HepG2 (cell line): ENCODE results near the gene ASF1B. TPM values are rescaled to one million over a fixed set of nuclear protein-coding genes. Genes with fewer than 3 reads are reported as not detected.

Source experiments
- ATAD3A ChIP-seq: sonication (generic); formaldehyde crosslinking; IDR thresholded peaks from 2 replicates; pipeline ENCODE4 v1.4.0; 2020; ENCODE audit warnings: missing genetic modification reagents
- ETV5 ChIP-seq: IDR thresholded peaks from 2 replicates; pipeline ENCODE4 v1.6.1; 2018; ENCODE audit warnings: missing biosample characterization, missing genetic modification reagents, inconsistent platforms, borderline replicate concordance
- HOXA5 ChIP-seq: sonication (generic); formaldehyde crosslinking; IDR thresholded peaks from 2 replicates; pipeline ENCODE4 v1.4.0; 2020; ENCODE audit warnings: missing genetic modification reagents
- KLF11 ChIP-seq: IDR thresholded peaks from 2 replicates; pipeline ENCODE4 v1.6.1; 2016; ENCODE audit warnings: missing compliant biosample characterization
- NCOA5 ChIP-seq: sonication (generic); formaldehyde crosslinking; IDR thresholded peaks from 2 replicates; pipeline ENCODE4 v1.4.0; 2020; ENCODE audit warnings: missing genetic modification reagents
- SCMH1 ChIP-seq: sonication (generic); formaldehyde crosslinking; IDR thresholded peaks from 2 replicates; pipeline ENCODE4 v1.9.0; 2021; ENCODE audit warnings: missing genetic modification reagents, mild to moderate bottlenecking, borderline replicate concordance
- YEATS4 ChIP-seq: sonication (generic); formaldehyde crosslinking; IDR thresholded peaks from 2 replicates; pipeline ENCODE4 v1.4.0; 2020; ENCODE audit warnings: missing genetic modification reagents, borderline replicate concordance
- ZMYM4 ChIP-seq: sonication (generic); formaldehyde crosslinking; IDR thresholded peaks from 2 replicates; pipeline ENCODE4 v1.8.1; 2023; ENCODE audit warnings: mild to moderate bottlenecking, missing genetic modification reagents
- ZNF333 ChIP-seq: sonication (generic); formaldehyde crosslinking; IDR thresholded peaks from 2 replicates; pipeline ENCODE4 v1.4.0; 2020; ENCODE audit warnings: mild to moderate bottlenecking, missing genetic modification reagents, borderline replicate concordance
- ZNF510 ChIP-seq: sonication (generic); formaldehyde crosslinking; IDR thresholded peaks from 2 replicates; pipeline ENCODE4 v1.4.0; 2020; ENCODE audit warnings: low read depth, mild to moderate bottlenecking, missing genetic modification reagents
- ZNF678 ChIP-seq: sonication (generic); formaldehyde crosslinking; IDR thresholded peaks from 2 replicates; pipeline ENCODE4 v1.4.0; 2020; ENCODE audit warnings: mild to moderate bottlenecking, missing genetic modification reagents
- polyA plus RNA-seq, 8 experiments: library from polyadenylated mRNA; depleted of rRNA in 3 of 8; stranded (reverse) in 7 of 8; unstranded in 1 of 8; fragments of >200 nt; fragmentation: Illumina TruSeq in 4 of 8; extraction: Trizol in 4 of 8; gene quantifications; 2 replicates each; pipeline versions ENCODE4 v1.2.1 to v1.2.3, GENCODE V29; 2011 to 2016; ENCODE audit warnings: low read depth in 4 of 8, missing spikeins in 1 of 8, mixed read lengths in 1 of 8; ENCODE audit not compliant: insufficient read depth in 1 of 8
- total RNA-seq, 5 experiments: library from RNA; depleted of rRNA; stranded (reverse); fragments of >200 nt; fragmentation: Illumina TruSeq; extraction: Trizol; gene quantifications; 2 replicates each; pipeline ENCODE4 v1.2.3, GENCODE V29; 2016; ENCODE audit warnings: low read depth in 1 of 5
- TF ChIP-seq, protein P1 (sequence below): sonication (generic); formaldehyde crosslinking; IDR thresholded peaks from 2 replicates; pipeline ENCODE4 v1.8.1; 2023; ENCODE audit warnings: mild to moderate bottlenecking, missing genetic modification reagents
- TF ChIP-seq, protein P2 (sequence below): IDR thresholded peaks from 2 replicates; pipeline ENCODE4 v1.6.1; 2016; ENCODE audit warnings: low read depth, borderline replicate concordance
- TF ChIP-seq, protein P3 (sequence below): sonication (generic); formaldehyde crosslinking; IDR thresholded peaks from 2 replicates; pipeline ENCODE4 v1.5.0; 2020; ENCODE audit warnings: missing genetic modification reagents, mild to moderate bottlenecking, borderline replicate concordance
- TF ChIP-seq, protein P4 (sequence below): sonication (generic); formaldehyde crosslinking; IDR thresholded peaks from 2 replicates; pipeline ENCODE4 v1.5.0; 2020; ENCODE audit warnings: mild to moderate bottlenecking, missing genetic modification reagents
- TF ChIP-seq, protein P5 (sequence below): sonication (generic); formaldehyde crosslinking; IDR thresholded peaks from 2 replicates; pipeline ENCODE4 v1.8.0; 2022; ENCODE audit warnings: low read depth, missing genetic modification reagents
- TF ChIP-seq, protein P6 (sequence below): sonication (generic); formaldehyde crosslinking; IDR thresholded peaks from 2 replicates; pipeline ENCODE4 v1.4.0; 2020; ENCODE audit warnings: missing genetic modification reagents
- TF ChIP-seq, protein P7 (sequence below): IDR thresholded peaks from 2 replicates; pipeline ENCODE4 v1.6.1; 2018; ENCODE audit warnings: missing genetic modification reagents, mild to moderate bottlenecking, missing compliant biosample characterization

The ASF1B gene
- total and polyA plus RNA-seq, 2 of the 13 experiments (the other 11 are each of a cell fraction or from before 2014, with no cell fraction given), result 18.2 to 24.8 TPM

DNA sequence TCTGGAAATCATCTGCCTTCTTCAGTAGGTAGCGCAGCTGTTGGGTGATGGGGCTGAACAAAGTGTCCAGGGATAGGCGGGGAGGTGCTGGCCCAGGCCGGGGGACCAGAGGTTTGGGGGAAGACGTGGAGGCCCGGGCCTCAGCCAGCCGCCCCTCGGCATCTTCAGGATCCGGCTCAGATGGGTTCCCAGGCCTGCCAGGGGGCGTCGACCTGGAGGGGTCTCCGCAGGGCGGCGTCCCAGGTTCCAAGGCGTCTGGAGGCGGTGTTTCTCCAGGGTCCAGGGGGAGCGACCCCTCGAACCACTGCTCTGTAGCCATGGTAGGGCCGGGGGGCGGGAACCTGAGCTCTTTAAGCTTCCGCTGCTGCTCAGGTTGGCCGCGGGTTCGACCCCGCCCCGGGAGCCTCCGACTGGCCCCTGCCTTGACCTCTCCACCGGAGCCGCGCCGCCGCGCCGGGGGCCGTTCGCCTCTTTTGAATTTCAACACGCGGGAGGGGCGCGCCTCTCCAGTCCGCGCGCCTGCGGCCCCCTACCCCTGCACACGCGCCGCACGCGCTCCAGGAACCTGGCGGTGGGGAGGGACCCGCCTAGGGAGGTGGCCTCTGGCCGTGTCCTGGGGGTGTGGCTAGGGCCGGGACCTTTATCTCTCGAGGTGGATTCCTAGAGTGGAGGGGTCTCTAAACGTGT is 50.9 kb downstream of the ASF1B start, which contains the start of gene C19orf67 (continued):
- TF ChIP-seq, protein P1, sequence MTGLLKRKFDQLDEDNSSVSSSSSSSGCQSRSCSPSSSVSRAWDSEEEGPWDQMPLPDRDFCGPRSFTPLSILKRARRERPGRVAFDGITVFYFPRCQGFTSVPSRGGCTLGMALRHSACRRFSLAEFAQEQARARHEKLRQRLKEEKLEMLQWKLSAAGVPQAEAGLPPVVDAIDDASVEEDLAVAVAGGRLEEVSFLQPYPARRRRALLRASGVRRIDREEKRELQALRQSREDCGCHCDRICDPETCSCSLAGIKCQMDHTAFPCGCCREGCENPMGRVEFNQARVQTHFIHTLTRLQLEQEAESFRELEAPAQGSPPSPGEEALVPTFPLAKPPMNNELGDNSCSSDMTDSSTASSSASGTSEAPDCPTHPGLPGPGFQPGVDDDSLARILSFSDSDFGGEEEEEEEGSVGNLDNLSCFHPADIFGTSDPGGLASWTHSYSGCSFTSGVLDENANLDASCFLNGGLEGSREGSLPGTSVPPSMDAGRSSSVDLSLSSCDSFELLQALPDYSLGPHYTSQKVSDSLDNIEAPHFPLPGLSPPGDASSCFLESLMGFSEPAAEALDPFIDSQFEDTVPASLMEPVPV, result peak; percentile 38; the same call in 1 of the 2 replicates
- no peak for TF ChIP-seq NCOA5
- TF ChIP-seq, protein P2, sequence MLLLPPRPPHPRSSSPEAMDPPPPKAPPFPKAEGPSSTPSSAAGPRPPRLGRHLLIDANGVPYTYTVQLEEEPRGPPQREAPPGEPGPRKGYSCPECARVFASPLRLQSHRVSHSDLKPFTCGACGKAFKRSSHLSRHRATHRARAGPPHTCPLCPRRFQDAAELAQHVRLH (CRISPR knock-in tag), result no peak
- peak; percentile 48; the same call in 1 of the 2 replicates for TF ChIP-seq YEATS4
- TF ChIP-seq ZNF678, result no peak
- TF ChIP-seq, protein P3, sequence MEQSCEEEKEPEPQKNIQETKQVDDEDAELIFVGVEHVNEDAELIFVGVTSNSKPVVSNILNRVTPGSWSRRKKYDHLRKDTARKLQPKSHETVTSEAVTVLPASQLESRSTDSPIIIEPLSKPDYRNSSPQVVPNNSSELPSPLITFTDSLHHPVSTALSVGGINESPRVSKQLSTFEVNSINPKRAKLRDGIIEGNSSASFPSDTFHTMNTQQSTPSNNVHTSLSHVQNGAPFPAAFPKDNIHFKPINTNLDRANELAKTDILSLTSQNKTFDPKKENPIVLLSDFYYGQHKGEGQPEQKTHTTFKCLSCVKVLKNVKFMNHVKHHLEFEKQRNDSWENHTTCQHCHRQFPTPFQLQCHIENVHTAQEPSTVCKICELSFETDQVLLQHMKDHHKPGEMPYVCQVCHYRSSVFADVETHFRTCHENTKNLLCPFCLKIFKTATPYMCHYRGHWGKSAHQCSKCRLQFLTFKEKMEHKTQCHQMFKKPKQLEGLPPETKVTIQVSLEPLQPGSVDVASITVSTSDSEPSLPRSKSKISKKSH (CRISPR knock-in tag), result no peak
- TF ChIP-seq, protein P4, sequence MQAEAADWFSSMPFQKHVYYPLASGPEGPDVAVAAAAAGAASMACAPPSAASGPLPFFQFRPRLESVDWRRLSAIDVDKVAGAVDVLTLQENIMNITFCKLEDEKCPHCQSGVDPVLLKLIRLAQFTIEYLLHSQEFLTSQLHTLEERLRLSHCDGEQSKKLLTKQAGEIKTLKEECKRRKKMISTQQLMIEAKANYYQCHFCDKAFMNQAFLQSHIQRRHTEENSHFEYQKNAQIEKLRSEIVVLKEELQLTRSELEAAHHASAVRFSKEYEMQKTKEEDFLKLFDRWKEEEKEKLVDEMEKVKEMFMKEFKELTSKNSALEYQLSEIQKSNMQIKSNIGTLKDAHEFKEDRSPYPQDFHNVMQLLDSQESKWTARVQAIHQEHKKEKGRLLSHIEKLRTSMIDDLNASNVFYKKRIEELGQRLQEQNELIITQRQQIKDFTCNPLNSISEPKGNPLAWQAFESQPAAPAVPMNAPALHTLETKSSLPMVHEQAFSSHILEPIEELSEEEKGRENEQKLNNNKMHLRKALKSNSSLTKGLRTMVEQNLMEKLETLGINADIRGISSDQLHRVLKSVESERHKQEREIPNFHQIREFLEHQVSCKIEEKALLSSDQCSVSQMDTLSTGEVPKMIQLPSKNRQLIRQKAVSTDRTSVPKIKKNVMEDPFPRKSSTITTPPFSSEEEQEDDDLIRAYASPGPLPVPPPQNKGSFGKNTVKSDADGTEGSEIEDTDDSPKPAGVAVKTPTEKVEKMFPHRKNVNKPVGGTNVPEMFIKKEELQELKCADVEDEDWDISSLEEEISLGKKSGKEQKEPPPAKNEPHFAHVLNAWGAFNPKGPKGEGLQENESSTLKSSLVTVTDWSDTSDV, result no peak
- TF ChIP-seq, protein P5, sequence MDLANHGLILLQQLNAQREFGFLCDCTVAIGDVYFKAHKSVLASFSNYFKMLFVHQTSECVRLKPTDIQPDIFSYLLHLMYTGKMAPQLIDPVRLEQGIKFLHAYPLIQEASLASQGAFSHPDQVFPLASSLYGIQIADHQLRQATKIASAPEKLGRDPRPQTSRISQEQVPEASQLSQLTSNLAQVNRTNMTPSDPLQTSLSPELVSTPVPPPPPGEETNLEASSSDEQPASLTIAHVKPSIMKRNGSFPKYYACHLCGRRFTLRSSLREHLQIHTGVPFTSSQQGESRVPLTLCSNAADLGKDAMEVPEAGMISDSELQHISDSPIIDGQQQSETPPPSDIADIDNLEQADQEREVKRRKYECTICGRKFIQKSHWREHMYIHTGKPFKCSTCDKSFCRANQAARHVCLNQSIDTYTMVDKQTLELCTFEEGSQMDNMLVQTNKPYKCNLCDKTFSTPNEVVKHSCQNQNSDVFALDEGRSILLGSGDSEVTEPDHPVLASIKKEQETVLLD (CRISPR knock-in tag), result peak; percentile 75
- no peak for TF ChIP-seq KLF11 (CRISPR knock-in tag)
- TF ChIP-seq, protein P6, sequence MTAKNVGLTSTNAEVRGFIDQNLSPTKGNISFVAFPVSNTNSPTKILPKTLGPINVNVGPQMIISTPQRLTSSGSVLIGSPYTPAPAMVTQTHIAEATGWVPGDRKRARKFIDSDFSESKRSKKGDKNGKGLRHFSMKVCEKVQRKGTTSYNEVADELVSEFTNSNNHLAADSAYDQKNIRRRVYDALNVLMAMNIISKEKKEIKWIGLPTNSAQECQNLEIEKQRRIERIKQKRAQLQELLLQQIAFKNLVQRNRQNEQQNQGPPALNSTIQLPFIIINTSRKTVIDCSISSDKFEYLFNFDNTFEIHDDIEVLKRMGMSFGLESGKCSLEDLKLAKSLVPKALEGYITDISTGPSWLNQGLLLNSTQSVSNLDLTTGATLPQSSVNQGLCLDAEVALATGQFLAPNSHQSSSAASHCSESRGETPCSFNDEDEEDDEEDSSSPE (CRISPR knock-in tag), result peak; percentile 39; the same call in 1 of the 2 replicates
- TF ChIP-seq, protein P7, sequence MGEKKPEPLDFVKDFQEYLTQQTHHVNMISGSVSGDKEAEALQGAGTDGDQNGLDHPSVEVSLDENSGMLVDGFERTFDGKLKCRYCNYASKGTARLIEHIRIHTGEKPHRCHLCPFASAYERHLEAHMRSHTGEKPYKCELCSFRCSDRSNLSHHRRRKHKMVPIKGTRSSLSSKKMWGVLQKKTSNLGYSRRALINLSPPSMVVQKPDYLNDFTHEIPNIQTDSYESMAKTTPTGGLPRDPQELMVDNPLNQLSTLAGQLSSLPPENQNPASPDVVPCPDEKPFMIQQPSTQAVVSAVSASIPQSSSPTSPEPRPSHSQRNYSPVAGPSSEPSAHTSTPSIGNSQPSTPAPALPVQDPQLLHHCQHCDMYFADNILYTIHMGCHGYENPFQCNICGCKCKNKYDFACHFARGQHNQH, result no peak
- TF ChIP-seq ZNF333, result no peak
- TF ChIP-seq ATAD3A (CRISPR knock-in tag), result no peak
- no peak; the same call in 1 of the 2 replicates for TF ChIP-seq ETV5 (CRISPR knock-in tag)
- TF ChIP-seq ZNF510 (CRISPR knock-in tag), result no peak
- no peak for TF ChIP-seq HOXA5 (CRISPR knock-in tag)
- TF ChIP-seq SCMH1 (CRISPR knock-in tag), result no peak
- TF ChIP-seq ZMYM4, result no peak
